OCI-LY1 (cell line): Measurements from ENCODE around the gene RAD51B.

Experiments used
- H2AFZ ChIP-seq: fragments of 200-600 bp; sonication (generic), shearing (Covaris generic); 2 replicates; pipeline ENCODE4 v1.6.0; 2014; ENCODE audit warnings: antibody characterized with exemption, mild to moderate bottlenecking, low read length
- H3F3A ChIP-seq: fragments of 200-600 bp; sonication (generic), shearing (Covaris generic); 2 replicates; pipeline ENCODE4 v1.6.0; 2014; ENCODE audit warnings: mild to moderate bottlenecking, antibody characterized with exemption, low read length, moderate library complexity; ENCODE audit not compliant: insufficient read depth
- H3K27ac ChIP-seq: fragments of 200-600 bp; sonication (generic); 2 replicates; pipeline ENCODE4 v1.5.1; 2014; ENCODE audit warnings: low read length, mixed run types, mild to moderate bottlenecking, low read depth; ENCODE audit not compliant: poor library complexity, severe bottlenecking
- H3K27me3 ChIP-seq: fragments of 200-600 bp; sonication (generic); 2 replicates; pipeline ENCODE4 v1.6.0; 2014; ENCODE audit warnings: antibody characterized with exemption, mild to moderate bottlenecking, low read length, moderate library complexity; ENCODE audit not compliant: insufficient read depth
- H3K36me3 ChIP-seq: fragments of 200-600 bp; sonication (generic); 2 replicates; pipeline ENCODE4 v1.6.1; 2014; ENCODE audit warnings: mild to moderate bottlenecking, antibody characterized with exemption, low read length, moderate library complexity, mixed read lengths; ENCODE audit not compliant: insufficient read depth
- H3K4me1 ChIP-seq: fragments of 200-600 bp; sonication (generic); 2 replicates; pipeline ENCODE4 v1.5.1; 2014; ENCODE audit warnings: mild to moderate bottlenecking, low read length, moderate library complexity; ENCODE audit not compliant: insufficient read depth, severe bottlenecking
- H3K4me2 ChIP-seq: fragments of 200-600 bp; sonication (generic), shearing (Covaris generic); 2 replicates; pipeline ENCODE4 v1.6.1; 2014; ENCODE audit warnings: low read length
- H3K4me3 ChIP-seq: fragments of 200-600 bp; sonication (generic); 2 replicates; pipeline ENCODE4 v1.5.1; 2014; ENCODE audit warnings: low read length, low read depth, mild to moderate bottlenecking, mixed read lengths; ENCODE audit not compliant: poor library complexity, severe bottlenecking
- H3K79me2 ChIP-seq: fragments of 200-600 bp; shearing (Covaris generic); 2 replicates; pipeline ENCODE4 v1.6.1; 2016; ENCODE audit warnings: mixed run types, low read length, mixed read lengths; ENCODE audit not compliant: insufficient read depth
- H3K9ac ChIP-seq: fragments of 200-600 bp; sonication (generic), shearing (Covaris generic); 2 replicates; pipeline ENCODE4 v1.6.1; 2014; ENCODE audit warnings: mild to moderate bottlenecking, low read length, mixed read lengths
- H3K9me2 ChIP-seq: fragments of 200-600 bp; sonication (generic), shearing (Covaris generic); 2 replicates; pipeline ENCODE4 v1.6.1; 2014; ENCODE audit warnings: low read depth, mild to moderate bottlenecking, low read length, mixed read lengths
- H3K9me3 ChIP-seq: fragments of 200-600 bp; shearing (Covaris generic); 2 replicates; pipeline ENCODE4 v1.6.1; 2014; ENCODE audit warnings: low read length, mixed read lengths
- H4K20me1 ChIP-seq: fragments of 200-600 bp; sonication (generic), shearing (Covaris generic); 2 replicates; pipeline ENCODE4 v1.6.0; 2016; ENCODE audit warnings: mild to moderate bottlenecking, low read length; ENCODE audit not compliant: insufficient read depth
- CTCF ChIP-seq: fragments of 200-600 bp; sonication (generic), shearing (Covaris generic); IDR thresholded peaks from 2 replicates; pipeline ENCODE4 v1.5.1; 2017; ENCODE audit warnings: mild to moderate bottlenecking, antibody characterized with exemption, low read length, moderate library complexity, mixed read lengths
- EZH2 ChIP-seq: fragments of 200-600 bp; sonication (generic), shearing (Covaris generic); IDR thresholded peaks from 2 replicates; pipeline ENCODE4 v1.8.0; 2017; ENCODE audit warnings: borderline replicate concordance, mixed run types, mild to moderate bottlenecking, antibody characterized with exemption, low read length, moderate library complexity, mixed read lengths

Gene RAD51B

GRCh38 chr14:68665792-68666204, 846.2 kb downstream of the RAD51B start:
- H3K4me2 ChIP-seq, result no peak overlapping the region
- H3K9me3 ChIP-seq, result no peaks in the 10 kb centered on the region
- TF ChIP-seq CTCF (no peak), EZH2 (no peak)
- H3K27ac ChIP-seq, result no peak overlapping the region
- H4K20me1 ChIP-seq, result no peaks in the 10 kb centered on the region
- H3K9me2 ChIP-seq, result no peaks in the 10 kb centered on the region
- H2AFZ ChIP-seq, result no peak overlapping the region
- peaks cover 9% of the 10 kb centered on the region for H3K4me1 ChIP-seq
- H3F3A ChIP-seq, result no peaks in the 10 kb centered on the region
- no peak overlapping the region for H3K9ac ChIP-seq
- H3K36me3 ChIP-seq, result no peaks in the 10 kb centered on the region; the same call in 1 of the 2 replicates
- no peaks in the 10 kb centered on the region for H3K79me2 ChIP-seq
- no peak overlapping the region for H3K4me3 ChIP-seq
- no peaks in the 10 kb centered on the region for H3K27me3 ChIP-seq

GRCh38 chr14:68666236-68666635, 846.7 kb downstream of the RAD51B start:
- Histone ChIP-seq H3K27ac (no peak overlapping the region), H3K4me2 (no peak overlapping the region), H3K9me2 (no peaks in the 10 kb centered on the region), H3F3A (no peaks in the 10 kb centered on the region), H4K20me1 (no peaks in the 10 kb centered on the region), H3K4me1 (peaks cover 9% of the 10 kb centered on the region), H3K79me2 (no peaks in the 10 kb centered on the region), H3K9me3 (no peaks in the 10 kb centered on the region), H3K4me3 (no peak overlapping the region), H3K9ac (no peak overlapping the region), H3K36me3 (no peaks in the 10 kb centered on the region; the same call in 1 of the 2 replicates), H3K27me3 (no peaks in the 10 kb centered on the region), H2AFZ (no peak overlapping the region)
- TF ChIP-seq CTCF (no peak), EZH2 (no peak)

- no peak for TF ChIP-seq EZH2
- no peak for TF ChIP-seq CTCF
- Histone ChIP-seq H3K4me2 (no peak overlapping the region), H3K36me3 (no peaks in the 10 kb centered on the region; the same call in 1 of the 2 replicates), H2AFZ (no peak overlapping the region), H3K9me3 (no peaks in the 10 kb centered on the region), H3K9me2 (no peaks in the 10 kb centered on the region), H3K27ac (no peak overlapping the region), H3K4me3 (no peak overlapping the region), H3F3A (no peaks in the 10 kb centered on the region), H4K20me1 (no peaks in the 10 kb centered on the region), H3K4me1 (peaks cover 9% of the 10 kb centered on the region), H3K27me3 (no peaks in the 10 kb centered on the region), H3K9ac (no peak overlapping the region), H3K79me2 (no peaks in the 10 kb centered on the region)
Measured at GRCh38 chr14:68666899-68667298, 847.3 kb downstream of the RAD51B start.
